Stimulated activated naive CD8-positive, alpha-beta T cell treated with anti-CD3 and anti-CD28 coated beads, Interleukin-15, amount 100 ng/mL, for 72 hours (primary cell): Measurements from ENCODE around the gene BRPF1.

Experiments used
- ATAC-seq: fragments of 150-1000 bp; cut with Tn5 transposase; 2 replicates; pipeline ENCODE4 v1.10.0; 2021; ENCODE audit warnings: mild to moderate bottlenecking, moderate library complexity
- DNase-seq, 2 donors: peaks; one replicate each; pipeline ENCODE4 v3.0.0; 2021 to 2022
- H3K27ac Mint-ChIP-seq, 2 donors: one replicate each; pipeline ENCODE4 v1.8.0; 2022; ENCODE audit warnings: mild to moderate bottlenecking in 2 of 2, mixed read lengths in 2 of 2, moderate library complexity in 2 of 2
- H3K27me3 Mint-ChIP-seq: one replicate; pipeline ENCODE4 v1.8.0; 2022; ENCODE audit warnings: mixed read lengths
- H3K4me1 Mint-ChIP-seq: one replicate; pipeline ENCODE4 v1.8.0; 2022; ENCODE audit warnings: mild to moderate bottlenecking, mixed read lengths
- H3K4me3 Mint-ChIP-seq, 2 donors: one replicate each; pipeline ENCODE4 v1.8.0; 2022; ENCODE audit warnings: mild to moderate bottlenecking in 2 of 2, mixed read lengths in 2 of 2, moderate library complexity in 1 of 2
- H3K9me3 Mint-ChIP-seq, 2 donors: one replicate each; pipeline ENCODE4 v1.8.0; 2022; ENCODE audit warnings: mixed read lengths in 2 of 2

Gene BRPF1

DNA sequence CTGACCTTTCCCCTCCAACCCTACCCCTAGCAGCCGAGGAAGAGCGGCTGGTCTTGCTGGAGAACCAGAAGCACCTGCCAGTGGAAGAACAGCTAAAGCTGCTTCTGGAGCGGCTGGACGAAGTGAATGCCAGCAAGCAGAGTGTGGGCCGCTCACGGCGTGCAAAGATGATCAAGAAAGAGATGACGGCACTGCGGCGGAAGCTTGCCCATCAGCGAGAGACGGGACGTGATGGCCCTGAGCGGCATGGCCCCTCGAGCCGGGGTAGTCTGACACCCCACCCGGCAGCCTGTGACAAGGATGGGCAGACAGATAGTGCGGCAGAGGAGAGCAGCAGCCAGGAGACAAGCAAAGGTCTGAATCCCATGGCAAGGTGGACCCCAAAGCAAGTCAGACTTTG, 12.0 kb downstream of the BRPF1 start:
- ATAC-seq, result no peak
- no peaks in the 10 kb centered on the region for H3K27me3 Mint-ChIP-seq
- no peak overlapping the region for H3K4me3 Mint-ChIP-seq
- DNase-seq, result no peak
- peaks cover 32% of the 10 kb centered on the region for H3K4me1 Mint-ChIP-seq
- no peaks in the 10 kb centered on the region for H3K9me3 Mint-ChIP-seq
- H3K27ac Mint-ChIP-seq, result peak overlapping the region in 1 of 2 donors; percentile 43

DNA sequence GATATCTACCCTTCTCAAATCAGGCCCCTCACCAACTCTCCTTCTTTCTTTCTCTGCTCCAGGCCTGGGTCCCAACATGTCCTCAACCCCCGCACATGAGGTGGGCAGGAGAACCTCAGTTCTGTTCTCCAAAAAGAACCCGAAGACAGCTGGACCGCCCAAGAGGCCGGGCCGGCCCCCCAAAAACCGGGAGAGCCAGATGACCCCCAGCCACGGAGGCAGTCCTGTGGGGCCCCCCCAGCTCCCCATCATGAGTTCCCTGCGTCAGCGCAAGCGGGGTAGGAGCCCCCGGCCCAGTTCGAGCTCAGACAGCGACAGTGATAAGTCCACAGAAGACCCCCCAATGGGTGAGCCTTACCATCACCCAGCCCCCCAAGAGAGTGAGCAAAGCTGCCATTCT, 12.6 kb downstream of the BRPF1 start:
- ATAC-seq (no peak), DNase-seq (no peak)
- Mint-ChIP-seq H3K27me3 (no peaks in the 10 kb centered on the region), H3K4me3 (no peak overlapping the region), H3K9me3 (no peaks in the 10 kb centered on the region), H3K27ac (no peak overlapping the region), H3K4me1 (peaks cover 33% of the 10 kb centered on the region)

DNA sequence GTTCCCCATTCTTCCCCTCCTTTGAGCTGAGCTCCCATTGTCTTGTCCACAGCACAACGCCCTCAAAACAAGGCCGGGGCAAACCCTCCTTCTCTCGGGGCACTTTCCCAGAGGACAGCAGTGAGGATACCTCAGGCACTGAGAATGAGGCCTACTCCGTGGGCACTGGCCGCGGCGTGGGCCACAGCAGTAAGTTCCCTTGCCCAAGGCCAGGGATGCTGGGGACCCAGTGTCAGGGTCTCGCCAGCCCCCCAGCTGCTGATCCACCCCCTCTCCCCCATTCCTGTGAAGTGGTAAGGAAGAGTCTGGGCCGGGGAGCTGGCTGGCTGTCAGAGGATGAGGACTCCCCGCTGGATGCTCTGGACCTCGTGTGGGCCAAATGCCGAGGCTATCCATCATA, 14.0 kb downstream of the BRPF1 start:
- Mint-ChIP-seq H3K4me1 (peaks cover 44% of the 10 kb centered on the region), H3K27me3 (no peaks in the 10 kb centered on the region), H3K9me3 (no peaks in the 10 kb centered on the region), H3K27ac (no peak overlapping the region), H3K4me3 (no peak overlapping the region)
- ATAC-seq (no peak), DNase-seq (no peak)

DNA sequence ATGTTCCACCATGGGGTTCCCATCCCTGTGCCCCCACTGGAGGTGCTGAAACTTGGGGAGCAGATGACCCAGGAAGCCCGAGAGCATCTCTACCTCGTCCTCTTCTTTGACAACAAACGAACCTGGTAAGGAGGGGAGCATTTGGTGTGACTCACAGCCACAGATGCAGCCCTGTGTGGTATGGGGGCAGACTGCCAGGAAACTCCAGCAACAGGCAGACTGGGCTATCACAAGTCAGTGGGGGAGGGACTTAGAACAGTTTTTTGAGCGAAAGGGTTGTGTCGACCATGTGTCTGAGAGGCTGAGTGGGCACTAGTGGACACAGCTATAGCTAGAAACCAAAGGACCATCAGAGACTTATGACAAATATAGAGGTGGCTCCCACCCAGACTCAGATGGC, 14.8 kb downstream of the BRPF1 start:
- Mint-ChIP-seq H3K27ac (peak overlapping the region in 1 of 2 donors; percentile 19), H3K9me3 (no peaks in the 10 kb centered on the region), H3K4me3 (no peak overlapping the region), H3K27me3 (no peaks in the 10 kb centered on the region), H3K4me1 (peaks cover 53% of the 10 kb centered on the region)
- ATAC-seq (no peak), DNase-seq (no peak)

DNA sequence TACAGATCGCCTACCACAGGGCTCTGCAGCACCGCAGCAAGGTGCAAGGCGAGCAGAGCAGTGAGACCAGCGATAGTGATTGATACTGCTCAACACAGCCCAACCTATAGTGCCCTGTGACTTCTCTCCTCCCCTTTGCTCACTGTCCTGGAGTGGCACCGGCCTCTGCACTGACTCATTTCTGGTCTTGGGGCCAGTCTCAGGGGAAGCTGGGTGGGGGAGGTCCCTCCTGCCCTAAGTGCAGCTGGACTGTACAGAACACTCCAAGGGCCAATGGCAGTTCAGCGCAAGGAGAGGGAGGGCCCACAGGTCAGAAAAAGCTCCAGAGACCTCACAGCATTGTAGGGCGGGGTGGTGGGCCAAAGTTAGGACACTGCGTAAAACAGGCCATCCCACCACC, 15.7 kb downstream of the BRPF1 start:
- Mint-ChIP-seq H3K27me3 (no peaks in the 10 kb centered on the region), H3K9me3 (no peaks in the 10 kb centered on the region), H3K27ac (no peak overlapping the region), H3K4me3 (no peak overlapping the region), H3K4me1 (peaks cover 62% of the 10 kb centered on the region)
- ATAC-seq (no peak), DNase-seq (no peak)

DNA sequence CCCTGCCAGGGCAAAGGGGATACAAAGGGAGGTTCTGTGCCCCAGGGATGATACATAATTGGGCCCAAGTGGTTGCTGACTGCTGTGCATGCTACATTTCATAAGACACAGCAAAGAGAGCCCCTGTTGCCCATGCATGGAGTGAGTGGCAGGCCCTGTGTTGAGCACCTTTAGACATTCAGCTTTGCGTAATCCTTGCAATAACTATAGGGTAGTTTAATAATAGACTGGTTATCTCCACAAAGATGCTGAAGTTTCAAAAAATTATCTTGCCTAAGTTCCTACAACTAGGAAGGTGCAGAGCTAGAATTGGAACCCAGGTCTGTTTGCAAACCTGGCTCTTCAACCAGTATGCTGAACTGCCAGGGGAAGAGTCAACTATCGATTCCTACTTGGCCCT, 16.5 kb downstream of the BRPF1 start:
- no peaks in the 10 kb centered on the region for H3K27me3 Mint-ChIP-seq
- H3K27ac Mint-ChIP-seq, result no peak overlapping the region
- ATAC-seq, result no peak
- DNase-seq, result no peak
- H3K4me3 Mint-ChIP-seq, result no peak overlapping the region
- H3K9me3 Mint-ChIP-seq, result no peaks in the 10 kb centered on the region
- peaks cover 62% of the 10 kb centered on the region for H3K4me1 Mint-ChIP-seq

DNA sequence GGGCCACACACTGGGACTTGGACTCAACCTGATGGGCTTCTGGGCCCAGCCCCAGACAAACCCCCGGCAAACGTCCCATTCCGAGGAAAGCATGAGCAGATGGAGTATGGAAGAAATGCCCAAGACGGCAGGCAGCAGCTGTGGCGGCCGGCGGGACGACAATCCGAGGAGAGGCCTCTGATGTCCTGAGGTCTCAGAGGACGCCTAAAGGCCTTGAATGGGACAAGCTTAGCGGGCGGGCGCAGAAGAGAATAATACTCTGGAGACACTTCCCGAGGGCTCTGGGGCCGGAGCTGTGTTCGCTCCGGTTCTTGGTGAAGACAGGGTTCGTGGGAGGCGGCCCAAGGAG, 17.7 kb downstream of the BRPF1 start:
- peaks cover 64% of the 10 kb centered on the region for H3K4me1 Mint-ChIP-seq
- H3K27me3 Mint-ChIP-seq, result no peaks in the 10 kb centered on the region
- H3K27ac Mint-ChIP-seq, result peak overlapping the region; percentile 9 to 96

DNA sequence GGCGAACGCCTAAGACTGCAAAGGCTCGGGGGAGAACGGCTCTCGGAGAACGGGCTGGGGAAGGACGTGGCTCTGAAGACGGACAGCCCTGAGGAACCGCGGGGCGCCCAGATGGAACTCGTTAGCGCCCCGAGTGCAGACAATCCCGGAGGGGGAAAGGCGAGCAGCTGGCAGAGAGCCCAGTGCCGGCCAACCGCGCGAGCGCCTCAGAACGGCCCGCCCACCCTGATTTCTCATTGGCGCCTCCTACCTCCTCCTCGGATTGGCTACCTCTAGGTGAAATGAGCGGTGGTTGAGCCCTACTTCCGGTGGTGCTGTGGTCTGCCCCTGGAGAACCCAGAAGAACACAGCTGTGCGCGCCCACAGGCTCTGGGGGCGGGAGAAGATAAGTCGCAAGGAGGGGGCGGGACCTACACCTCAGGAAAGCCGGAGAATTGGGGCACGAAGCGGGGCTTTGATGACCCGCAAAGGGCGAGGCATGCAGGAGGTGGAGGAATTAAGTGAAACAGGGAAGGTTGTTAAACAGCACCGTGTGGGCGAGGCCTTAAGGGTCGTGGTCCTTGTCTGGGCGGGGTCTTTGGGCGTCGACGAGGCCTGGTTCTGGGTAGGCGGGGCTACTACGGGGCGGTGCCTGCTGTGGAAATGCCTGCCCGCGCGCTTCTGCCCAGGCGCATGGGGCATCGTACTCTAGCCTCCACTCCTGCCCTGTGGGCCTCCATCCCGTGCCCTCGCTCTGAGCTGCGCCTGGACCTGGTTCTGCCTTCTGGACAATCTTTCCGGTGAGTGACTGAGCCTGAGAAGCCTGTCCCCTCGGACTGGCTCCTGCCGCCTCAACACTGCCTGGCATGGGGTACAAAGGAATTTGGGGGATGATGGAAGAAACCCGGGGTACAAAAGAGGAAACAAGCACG, 18.4 kb downstream of the BRPF1 start, which contains the start of gene OGG1:
OGG1 (plus strand) TSS at position 308 of the 911 bp plus-strand sequence; CDS start at position 643, 335 bp downstream.
- ATAC-seq (peak; percentile 96), DNase-seq (peak; percentile 94 to 97)
- Mint-ChIP-seq H3K4me1 (peaks cover 67% of the 10 kb centered on the region), H3K27me3 (no peaks in the 10 kb centered on the region), H3K4me3 (peak within 1 kb of the TSS; percentile 88 to 92), H3K27ac (peak within 1 kb of the TSS; percentile 93 to 96), H3K9me3 (no peaks in the 10 kb centered on the region)

More for the DNA sequence above, 17.7 kb downstream of the BRPF1 start:
- Mint-ChIP-seq H3K4me3 (peak overlapping the region; percentile 88 to 92), H3K9me3 (no peaks in the 10 kb centered on the region)
- ATAC-seq (no peak), DNase-seq (no peak)

DNA sequence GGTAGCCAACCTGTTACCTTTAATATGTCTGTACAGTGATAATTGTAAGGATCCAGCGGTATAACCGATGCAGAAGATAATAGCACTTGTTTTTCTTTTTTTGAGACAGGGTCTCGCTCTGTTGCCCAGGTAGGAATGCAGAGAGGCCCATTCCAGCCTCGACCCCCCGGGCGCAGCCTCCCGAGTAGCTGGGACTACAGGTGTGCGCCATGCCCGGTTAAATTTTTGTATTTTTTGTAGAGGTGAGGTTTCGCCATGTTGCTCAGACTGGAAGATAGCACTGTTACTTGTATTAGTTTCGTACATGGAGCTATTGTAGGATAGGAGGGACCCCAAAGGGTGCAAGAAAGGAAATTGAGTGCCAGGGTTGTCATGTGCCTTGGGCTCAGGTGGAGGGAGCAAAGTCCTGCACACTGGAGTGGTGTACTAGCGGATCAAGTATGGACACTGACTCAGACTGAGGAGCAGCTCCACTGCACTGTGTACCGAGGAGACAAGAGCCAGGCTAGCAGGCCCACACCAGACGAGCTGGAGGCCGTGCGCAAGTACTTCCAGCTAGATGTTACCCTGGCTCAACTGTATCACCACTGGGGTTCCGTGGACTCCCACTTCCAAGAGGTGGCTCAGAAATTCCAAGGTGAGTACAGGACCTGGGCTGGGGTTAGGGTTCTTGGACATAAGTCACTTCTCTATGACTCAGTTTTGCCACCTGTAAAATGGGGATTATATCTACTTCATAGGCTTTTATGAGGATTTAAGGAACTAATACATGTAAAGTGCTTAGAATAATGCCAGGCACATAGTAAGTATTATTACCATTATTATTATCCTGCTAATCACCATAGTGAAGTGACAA, 19.2 kb downstream of the BRPF1 start:
- Mint-ChIP-seq H3K27me3 (no peaks in the 10 kb centered on the region), H3K9me3 (no peaks in the 10 kb centered on the region), H3K4me1 (peaks cover 65% of the 10 kb centered on the region), H3K4me3 (peak overlapping the region; percentile 88 to 92), H3K27ac (peak overlapping the region; percentile 93 to 96)
- ATAC-seq (no peak), DNase-seq (no peak)

DNA sequence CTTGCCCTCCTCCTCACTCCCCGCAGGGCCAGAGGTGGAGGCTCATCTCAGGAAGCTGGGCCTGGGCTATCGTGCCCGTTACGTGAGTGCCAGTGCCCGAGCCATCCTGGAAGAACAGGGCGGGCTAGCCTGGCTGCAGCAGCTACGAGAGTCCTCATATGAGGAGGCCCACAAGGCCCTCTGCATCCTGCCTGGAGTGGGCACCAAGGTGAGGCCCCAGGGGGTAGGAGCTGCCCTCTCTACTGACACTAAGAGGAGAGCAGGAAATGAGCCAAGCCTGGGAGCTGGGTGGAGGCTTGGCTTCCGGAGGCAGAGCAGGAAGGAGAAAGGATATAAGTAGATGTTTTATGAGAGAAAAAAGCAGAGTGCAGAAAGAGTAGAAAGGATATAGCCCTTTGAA, 23.1 kb downstream of the BRPF1 start:
- no peaks in the 10 kb centered on the region for H3K9me3 Mint-ChIP-seq
- DNase-seq (no peak), ATAC-seq (no peak)
- peak overlapping the region; percentile 0 to 96 for H3K27ac Mint-ChIP-seq
- H3K4me1 Mint-ChIP-seq, result peaks cover 44% of the 10 kb centered on the region
- H3K4me3 Mint-ChIP-seq, result peak overlapping the region in 1 of 2 donors; percentile 17
- no peaks in the 10 kb centered on the region for H3K27me3 Mint-ChIP-seq

DNA sequence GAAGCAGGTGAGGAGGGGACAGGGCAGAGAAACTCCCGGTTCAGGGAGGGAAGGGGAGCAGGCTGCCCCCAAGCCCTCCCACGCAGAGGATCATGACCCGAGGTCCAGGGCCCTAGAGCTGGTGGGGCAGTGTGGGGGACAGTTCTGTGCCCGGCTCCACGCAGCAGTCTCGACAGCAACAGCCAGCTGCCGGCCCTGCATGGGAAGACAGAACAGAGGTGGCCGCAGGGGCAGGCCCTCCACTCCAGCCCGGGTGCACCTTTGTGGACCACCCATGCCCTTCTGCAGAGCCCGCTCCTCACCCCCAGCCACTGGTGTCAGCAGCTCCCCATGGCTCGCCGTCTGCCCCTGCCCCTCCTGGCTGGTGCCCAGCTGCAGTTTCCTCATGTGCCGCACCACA, 25.9 kb downstream of the BRPF1 start:
- ATAC-seq (no peak), DNase-seq (no peak)
- H3K9me3 Mint-ChIP-seq, result no peaks in the 10 kb centered on the region
- H3K4me1 Mint-ChIP-seq, result peaks cover 20% of the 10 kb centered on the region
- no peak overlapping the region for H3K4me3 Mint-ChIP-seq
- H3K27ac Mint-ChIP-seq, result no peak overlapping the region
- H3K27me3 Mint-ChIP-seq, result no peaks in the 10 kb centered on the region

DNA sequence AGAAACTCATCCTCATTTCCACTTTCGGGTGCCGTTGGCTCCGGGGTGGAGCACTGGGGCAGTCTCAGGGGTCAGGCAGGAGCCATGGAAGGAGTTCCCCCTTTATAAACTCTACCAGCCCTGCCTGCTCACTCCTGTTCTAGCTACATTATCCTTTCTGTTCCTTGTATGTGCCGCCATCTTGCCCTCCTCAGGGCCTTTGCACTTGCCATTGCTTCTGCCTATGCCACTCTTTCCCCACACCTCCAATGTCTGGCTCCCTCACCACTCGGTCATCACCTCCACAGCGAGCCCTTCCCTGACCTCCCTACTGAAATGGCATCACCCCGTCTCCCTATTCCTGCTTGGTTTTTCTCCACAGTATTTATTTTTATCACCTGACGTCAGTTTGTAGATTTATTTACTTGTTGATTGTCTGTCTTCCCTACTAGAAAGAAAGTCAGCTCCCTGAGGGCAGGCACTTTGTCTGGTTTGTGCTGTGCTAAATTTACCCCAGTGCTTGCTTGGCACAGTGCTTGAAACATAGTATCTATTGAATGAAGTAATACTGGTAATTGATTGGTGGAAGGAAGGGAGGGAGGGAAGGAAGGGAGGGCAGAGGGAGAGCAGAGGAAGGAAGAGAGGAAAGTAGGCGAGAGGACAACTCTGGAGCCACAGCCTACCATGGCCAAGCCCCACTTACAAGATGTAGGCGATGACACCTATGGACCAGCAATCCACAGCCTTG, 29.4 kb downstream of the BRPF1 start:
- no peak for ATAC-seq
- H3K4me1 Mint-ChIP-seq, result peaks cover 10% of the 10 kb centered on the region
- no peaks in the 10 kb centered on the region for H3K27me3 Mint-ChIP-seq
- H3K4me3 Mint-ChIP-seq, result no peak overlapping the region
- no peaks in the 10 kb centered on the region for H3K9me3 Mint-ChIP-seq
- no peak overlapping the region for H3K27ac Mint-ChIP-seq
- no peak for DNase-seq

DNA sequence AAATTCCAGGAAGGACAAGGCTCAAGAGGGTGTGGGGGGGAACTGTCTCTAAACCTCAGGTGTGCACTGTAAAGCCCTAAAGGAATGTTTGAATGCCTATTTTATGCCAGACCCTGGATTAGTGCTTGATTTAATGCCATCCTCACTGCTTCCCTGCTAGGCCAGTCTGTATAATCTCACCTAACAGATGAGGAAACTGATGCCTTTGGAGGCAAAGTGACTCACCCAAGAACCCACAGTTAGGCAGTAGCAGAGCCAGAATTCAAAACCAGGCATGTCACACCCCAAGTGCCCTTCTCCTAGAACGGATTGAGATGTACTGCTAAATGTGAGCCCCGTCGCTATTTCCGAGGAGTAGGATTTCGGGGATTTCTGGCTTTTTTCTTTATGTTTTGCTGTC, 30.4 kb downstream of the BRPF1 start:
- Mint-ChIP-seq H3K4me1 (peaks cover 8% of the 10 kb centered on the region), H3K27ac (no peak overlapping the region), H3K27me3 (no peaks in the 10 kb centered on the region), H3K4me3 (no peak overlapping the region), H3K9me3 (no peaks in the 10 kb centered on the region)
- no peak for ATAC-seq
- DNase-seq, result no peak

DNA sequence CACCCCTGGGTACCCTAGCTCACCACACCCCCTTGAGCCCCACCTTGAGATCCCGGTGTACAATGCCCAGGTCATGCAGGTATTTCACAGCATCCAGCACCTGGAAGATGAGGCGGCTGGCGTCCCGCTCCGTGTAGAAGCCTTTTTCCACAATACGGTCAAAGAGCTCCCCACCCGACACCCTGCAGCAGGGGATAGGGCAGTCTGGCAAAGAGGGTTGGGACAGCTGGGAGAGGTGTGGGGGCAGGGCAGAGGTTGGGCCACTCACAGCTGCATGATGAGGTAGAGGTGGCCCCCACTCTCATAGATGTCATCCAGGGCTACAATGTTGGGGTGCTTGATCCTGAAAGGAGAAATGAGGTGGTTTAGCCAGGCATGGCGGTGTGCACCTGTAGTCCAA, 31.3 kb downstream of the BRPF1 start:
- Mint-ChIP-seq H3K9me3 (no peaks in the 10 kb centered on the region), H3K4me1 (peaks cover 14% of the 10 kb centered on the region), H3K27me3 (no peaks in the 10 kb centered on the region), H3K27ac (no peak overlapping the region), H3K4me3 (no peak overlapping the region)
- no peak for ATAC-seq
- no peak for DNase-seq

DNA sequence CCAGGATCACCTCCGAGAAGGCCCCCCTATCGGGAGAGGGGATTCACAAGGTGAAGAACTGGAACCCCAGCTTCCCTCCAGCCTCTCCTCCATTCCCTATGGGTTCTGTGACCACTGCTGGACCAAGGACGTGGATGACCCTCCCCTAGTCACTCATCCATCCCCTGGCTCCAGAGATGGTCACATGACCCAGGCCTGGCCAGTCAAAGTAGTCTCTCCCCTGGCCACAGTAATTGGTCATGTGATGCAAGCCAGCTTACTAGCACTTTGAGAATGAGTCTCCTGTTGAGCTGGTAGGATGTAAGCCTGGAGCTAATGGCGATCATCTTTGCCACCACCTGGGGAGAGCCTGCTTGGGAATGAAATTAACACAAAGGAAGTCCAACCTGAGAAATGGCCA, 34.3 kb downstream of the BRPF1 start:
- ATAC-seq, result no peak
- Mint-ChIP-seq H3K4me1 (peaks cover 40% of the 10 kb centered on the region), H3K4me3 (no peak overlapping the region), H3K27ac (no peak overlapping the region), H3K9me3 (no peaks in the 10 kb centered on the region), H3K27me3 (peaks cover 7% of the 10 kb centered on the region)
- no peak for DNase-seq
